UCSD-AML1 (cell line): ENCODE results near the gene METTL9.
A peak's percentile ranks its signal among the peaks of the same experiment; 100 is the strongest.
"Not testable (repeated sequence)": the region's sequence is repeated elsewhere in the genome, so short reads cannot be mapped to it uniquely, and the experiment has no call there.

Experiments
- DNase-seq: peaks from one replicate; lab custom pipeline; 2025; ENCODE audit not compliant: unreplicated experiment; lab: John Stamatoyannopoulos, UW

Gene METTL9

DNA sequence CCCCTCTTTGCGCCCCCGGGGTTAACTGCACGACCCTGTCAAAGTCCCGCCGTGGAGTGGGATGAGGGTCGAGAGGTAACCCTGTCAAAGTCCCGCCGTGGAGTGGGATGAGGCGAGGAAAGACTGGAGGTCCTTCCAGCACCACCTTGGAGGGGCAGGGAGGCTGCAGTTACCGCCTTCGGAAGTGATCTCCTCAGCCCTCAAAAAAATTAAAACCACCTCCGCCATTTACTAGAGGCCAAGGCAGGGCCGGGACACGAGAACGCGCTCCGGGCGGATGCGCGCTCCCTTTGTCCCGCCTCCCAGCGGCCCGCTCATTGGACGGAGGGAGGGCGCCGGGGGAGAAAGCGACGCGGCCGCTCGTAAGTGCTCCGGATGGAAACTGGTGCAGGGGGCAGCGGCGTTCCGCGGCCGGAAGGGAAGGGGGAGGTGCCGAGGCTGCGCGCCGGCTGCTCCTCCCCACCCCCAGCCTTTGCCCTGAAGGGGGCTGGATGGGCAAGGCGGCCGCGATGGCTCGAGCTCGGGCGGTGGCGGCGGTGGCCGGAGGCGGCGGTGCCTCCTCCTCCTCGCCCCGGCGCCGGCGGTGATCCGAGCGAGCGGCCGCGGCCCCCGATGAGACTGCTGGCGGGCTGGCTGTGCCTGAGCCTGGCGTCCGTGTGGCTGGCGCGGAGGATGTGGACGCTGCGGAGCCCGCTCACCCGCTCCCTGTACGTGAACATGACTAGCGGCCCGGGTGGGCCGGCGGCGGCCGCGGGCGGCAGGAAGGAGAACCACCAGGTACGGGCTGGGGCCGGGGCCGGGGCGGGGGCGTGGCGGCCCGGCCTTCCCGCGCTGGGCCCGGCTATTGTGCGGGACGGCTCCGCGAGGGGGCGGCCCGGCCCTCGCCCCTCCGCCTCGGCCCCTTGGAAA, at the start of gene METTL9:
METTL9 (plus strand) TSS at position 456 of the 909 bp plus-strand sequence; CDS start at position 613, 157 bp downstream.
- DNase-seq, result peak; percentile 96

DNA sequence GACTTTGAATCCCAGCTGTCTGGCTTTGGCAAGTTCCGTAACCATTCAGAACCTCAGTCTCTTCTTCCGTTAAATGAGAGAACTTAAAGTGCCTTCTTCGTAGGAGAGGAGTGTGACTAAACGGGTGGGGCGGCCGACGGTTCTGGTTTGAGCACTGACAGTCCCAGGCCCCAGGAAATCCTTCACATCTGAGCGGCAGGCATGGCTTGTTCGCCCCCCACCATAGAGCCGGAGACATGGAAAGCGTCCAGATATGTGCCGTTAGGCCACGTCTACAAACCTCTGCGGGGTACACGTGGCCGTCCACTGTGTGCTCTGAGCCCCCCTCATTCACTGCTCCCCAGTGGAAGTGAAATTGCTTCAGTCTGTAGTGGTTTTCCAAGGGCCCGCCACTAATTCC, 49.4 kb upstream of the METTL9 start:
- DNase-seq, result not testable (repeated sequence)

DNA sequence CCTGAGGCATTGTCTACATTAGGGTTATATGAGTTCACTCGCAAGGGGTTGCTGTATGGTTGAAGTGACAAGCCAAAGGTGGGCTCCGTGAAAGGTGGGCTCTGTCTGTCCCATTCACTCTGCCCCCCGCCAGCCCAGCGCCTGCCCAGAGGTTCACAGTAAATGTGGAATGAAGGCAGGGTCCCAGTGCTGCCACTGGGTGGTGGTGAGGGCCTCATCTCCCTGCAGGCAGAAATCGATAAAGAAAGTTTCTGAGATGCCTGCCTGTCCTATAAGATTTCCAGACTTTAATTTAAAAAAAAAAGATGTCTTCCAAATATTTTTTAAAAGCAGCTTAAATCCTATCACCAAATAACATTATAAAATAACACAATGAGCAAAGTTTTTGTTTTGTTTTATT, 48.9 kb upstream of the METTL9 start:
- DNase-seq, result not testable (repeated sequence)

GRCh38 chr16:21551076-21551475, 48.3 kb upstream of the METTL9 start:
- DNase-seq, result not testable (repeated sequence)

GRCh38 chr16:21551600-21551999, 47.8 kb upstream of the METTL9 start:
- not testable (repeated sequence) for DNase-seq

- not testable (repeated sequence) for DNase-seq
These were observed 45.7 kb upstream of the METTL9 start for GRCh38 chr16:21553481-21554296.

GRCh38 chr16:21554795-21555585, 44.4 kb upstream of the METTL9 start:
- DNase-seq, result peak; percentile 90

- DNase-seq, result not testable (repeated sequence)
These were observed 43.8 kb upstream of the METTL9 start for GRCh38 chr16:21555621-21556020.

DNA sequence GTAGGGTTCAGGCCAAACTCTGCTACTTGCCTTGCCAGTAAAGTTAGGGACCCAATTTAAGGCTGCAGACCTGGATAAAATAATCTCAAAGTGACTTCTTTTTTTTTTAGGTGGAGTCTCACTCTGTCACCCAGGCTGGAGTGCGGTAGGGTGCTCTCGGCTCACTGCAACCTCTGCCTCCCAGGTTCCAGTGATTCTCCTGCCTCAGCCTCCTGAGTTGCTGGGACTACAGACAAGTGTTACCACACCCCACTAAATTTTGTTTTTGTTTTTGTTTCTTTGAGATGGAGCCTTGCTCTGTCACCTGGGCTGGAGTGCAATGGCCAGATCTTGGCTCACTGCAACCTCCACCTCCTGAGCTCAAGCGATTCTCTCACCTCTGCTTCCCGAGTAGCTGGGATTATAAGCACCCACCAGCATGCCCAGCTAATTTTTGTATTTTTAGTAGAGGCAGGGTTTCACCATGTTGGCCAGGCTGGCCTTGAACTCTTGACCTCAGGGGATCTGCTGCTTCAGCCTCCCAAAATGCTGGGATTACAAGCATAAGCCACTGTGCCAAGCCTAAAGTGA, 43.3 kb upstream of the METTL9 start:
- DNase-seq, result not testable (repeated sequence)

GRCh38 chr16:21556651-21557241, 42.6 kb upstream of the METTL9 start:
- DNase-seq, result not testable (repeated sequence)

DNA sequence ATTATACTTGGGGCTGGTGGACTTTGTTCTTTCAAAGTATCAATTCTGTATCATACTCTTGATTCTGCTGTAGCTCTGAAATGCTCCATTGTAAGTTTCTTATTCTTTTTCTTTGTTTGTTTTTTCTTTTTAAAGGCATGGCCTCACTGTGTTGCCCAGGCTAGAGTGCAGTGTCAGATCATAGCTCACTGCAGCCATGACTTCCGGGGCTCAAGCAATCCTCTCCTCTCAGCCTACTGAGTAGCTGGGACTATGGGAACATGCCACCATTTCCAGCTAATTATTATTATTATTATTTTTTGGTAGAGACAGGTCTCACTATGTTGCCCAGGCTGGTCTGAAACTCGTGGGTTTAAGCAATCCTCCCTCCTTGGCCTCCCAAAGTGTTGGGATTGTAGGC, 38.9 kb upstream of the METTL9 start:
- DNase-seq, result no peak

- no peak for DNase-seq
These were observed 35.7 kb upstream of the METTL9 start for GRCh38 chr16:21563676-21564075.

- DNase-seq, result not testable (repeated sequence)
These were observed 35.0 kb upstream of the METTL9 start for GRCh38 chr16:21564367-21564766.

GRCh38 chr16:21565507-21565860, 33.9 kb upstream of the METTL9 start:
- no peak for DNase-seq

- DNase-seq, result no peak
These were observed 33.3 kb upstream of the METTL9 start for GRCh38 chr16:21565861-21566669.

DNA sequence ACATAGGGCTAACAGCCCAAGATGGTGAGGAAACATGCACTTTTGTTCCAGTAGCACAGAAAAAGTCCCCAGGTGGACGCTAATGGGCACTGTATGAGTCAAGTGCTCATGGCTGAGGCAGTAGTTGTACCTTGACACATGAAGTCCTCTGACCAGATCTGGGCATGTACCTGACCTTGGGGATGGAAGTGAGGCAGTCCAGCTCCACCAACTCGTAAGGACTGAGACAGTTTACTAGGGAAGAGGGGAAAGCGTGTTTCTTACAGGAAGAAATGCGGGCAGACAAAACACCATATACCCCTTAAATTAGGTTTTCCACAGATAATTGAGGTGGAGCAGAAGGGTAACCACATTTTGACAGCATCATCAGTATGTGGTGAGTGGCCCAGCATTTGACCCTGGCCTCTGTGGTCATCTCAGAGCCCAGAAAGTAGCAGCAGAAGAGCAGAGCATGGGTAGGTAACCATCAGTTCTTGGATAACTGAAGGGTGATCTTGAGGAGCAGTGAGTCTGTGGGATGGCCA, 32.4 kb upstream of the METTL9 start:
- no peak for DNase-seq

- DNase-seq, result not testable (repeated sequence)
These were observed 31.9 kb upstream of the METTL9 start for GRCh38 chr16:21567496-21567895.

GRCh38 chr16:21568502-21569189, 30.7 kb upstream of the METTL9 start:
- no peak for DNase-seq

- no peak for DNase-seq
These were observed 28.7 kb upstream of the METTL9 start for GRCh38 chr16:21570676-21571017.
